HG03571 (cell line): ENCODE results near the gene QRFP.

Experiments used
- ATAC-seq: cut with Tn5 transposase; IDR thresholded peaks from one replicate; pipeline ENCODE4 v1.9.1; 2021; ENCODE audit not compliant: unreplicated experiment

The QRFP gene

GRCh38 chr9:130905125-130905901 is 8.7 kb upstream of the QRFP start:
- ATAC-seq: no peak

DNA sequence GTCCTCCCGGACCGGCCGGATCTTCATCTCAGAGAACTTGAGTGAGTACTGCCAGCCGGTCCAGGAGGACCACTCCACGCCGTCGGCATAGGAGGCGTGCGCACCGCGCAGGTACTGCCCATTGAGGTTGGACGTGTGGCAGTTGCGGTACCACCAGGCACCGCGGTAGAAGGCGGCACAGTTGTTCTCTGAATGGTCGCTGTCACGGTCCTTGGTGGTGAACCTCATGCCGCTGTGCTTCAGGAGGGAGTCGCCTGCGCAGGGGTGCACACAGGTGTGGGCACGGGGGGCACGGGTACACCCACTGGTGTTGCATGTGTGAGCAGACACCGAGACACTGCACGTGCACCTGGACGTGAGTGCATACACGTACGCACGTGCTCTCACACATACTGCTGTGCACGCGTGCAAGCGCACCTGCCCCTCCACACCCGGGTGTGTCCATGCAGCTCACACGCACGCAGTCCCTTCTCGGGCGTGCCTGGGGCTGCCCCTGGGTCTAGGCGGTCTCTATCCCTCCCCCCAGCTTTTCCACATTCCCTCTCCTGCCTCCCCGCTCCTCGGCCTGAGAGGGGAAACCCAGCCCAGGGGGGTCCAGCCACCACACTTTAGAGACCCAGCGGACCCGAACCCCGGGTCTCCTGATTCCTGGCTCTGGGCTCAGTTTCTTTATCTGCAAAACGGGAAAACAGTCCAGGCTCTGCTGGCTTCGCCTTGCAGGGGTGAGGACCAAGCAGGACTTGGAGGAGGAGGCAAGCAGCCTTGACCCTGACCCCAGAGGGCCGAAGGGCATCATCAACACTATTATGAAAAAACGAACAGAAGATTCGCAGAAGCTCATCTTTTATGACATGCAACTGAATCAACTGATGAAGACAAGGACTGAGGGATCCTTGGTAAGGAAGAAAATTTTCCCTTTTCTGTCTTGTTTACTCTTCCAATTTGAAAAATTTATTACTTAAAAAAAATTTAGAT is 7.7 kb upstream of the QRFP start:
- ATAC-seq: no peak

GRCh38 chr9:130903194-130904069 is 6.8 kb upstream of the QRFP start:
- no peak for ATAC-seq

DNA sequence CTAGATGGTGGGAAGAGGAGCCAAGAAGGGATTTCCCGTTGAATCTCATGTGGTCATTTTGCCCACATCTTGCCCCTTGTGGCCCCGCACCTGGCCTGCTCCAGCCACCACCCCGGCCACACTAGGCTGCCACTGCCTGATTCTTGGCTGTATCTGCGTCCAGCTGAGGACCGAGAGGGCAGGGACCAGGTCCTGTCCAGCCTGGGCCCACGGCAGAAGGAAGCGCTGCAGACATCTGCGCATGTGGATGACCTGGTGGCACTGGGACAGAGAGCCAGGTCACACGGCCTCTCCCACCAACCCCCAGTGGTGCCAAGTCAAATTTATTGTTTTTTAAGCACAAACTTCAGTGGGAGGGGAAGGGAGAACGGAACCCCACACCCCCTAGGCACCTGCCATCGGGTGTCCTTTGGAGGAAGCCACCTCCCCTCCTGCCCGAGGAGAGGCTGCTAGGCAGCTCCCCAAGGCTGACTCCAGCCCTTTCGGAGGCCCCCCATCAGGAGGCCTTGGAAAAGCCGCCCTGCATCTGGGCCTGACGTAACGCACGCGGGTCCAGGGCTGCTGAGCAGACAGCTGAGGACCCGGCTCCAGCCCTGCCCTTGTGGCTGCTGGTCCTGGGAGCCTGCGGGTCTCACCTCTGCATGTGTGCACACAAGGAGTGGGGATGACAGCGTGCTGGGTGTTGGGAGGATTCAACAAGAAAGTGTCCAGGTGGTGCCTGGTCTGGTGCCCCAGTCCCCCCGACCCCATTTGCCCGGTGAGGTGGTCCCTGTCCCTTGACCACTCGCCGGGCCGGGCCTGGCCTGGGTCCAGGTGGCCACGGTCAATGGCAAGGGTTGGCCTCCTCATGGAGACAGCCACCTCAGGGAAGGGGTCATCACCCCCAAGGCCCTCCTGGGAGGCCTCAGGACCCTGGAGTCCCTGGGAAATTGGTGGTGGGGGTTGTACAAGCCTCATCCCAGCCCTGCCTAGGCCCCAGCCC is 5.9 kb upstream of the QRFP start:
- ATAC-seq: no peak

GRCh38 chr9:130901498-130902203 is 5.0 kb upstream of the QRFP start:
- ATAC-seq: no peak

- no peak for ATAC-seq
These were observed 4.3 kb upstream of the QRFP start for GRCh38 chr9:130900701-130901497.

GRCh38 chr9:130899051-130899748 is 2.6 kb upstream of the QRFP start:
- ATAC-seq: no peak

GRCh38 chr9:130898552-130898852 is 1.9 kb upstream of the QRFP start:
- ATAC-seq: no peak

DNA sequence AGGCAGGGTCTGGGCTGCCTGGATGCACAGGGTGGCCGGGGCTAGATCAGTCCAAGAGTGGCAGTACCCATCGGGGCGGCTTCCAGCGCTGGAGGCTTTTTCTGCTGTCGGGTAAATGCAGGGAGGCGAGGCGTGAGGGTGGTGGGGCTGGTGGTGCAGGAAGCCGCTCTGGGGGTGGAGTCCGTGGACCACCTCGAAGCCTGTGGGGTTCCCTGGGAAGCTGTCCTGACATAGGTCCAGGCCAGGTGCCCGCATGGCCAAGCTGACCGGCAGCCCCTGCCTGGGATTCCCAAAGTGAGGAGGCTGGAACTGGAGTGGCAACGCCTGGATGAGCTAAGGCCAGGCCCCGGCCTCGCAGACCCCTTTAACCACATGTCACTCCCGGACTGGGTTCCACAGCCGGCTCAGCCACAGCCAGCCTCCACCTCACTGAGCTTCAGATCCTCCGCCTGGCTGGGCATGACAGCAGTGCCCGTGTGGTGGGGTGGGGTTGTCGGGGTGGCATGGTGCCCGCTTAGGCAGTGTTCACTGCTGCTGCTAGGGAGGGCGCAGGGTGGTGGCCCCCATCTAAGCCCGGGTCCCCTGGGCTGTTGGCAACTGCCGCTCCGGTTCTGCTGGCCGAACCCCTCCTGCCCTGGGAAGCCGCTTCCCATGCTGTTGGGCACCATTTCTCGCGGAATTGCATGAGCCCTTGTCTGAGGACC is 1.4 kb upstream of the QRFP start:
- ATAC-seq: no peak

DNA sequence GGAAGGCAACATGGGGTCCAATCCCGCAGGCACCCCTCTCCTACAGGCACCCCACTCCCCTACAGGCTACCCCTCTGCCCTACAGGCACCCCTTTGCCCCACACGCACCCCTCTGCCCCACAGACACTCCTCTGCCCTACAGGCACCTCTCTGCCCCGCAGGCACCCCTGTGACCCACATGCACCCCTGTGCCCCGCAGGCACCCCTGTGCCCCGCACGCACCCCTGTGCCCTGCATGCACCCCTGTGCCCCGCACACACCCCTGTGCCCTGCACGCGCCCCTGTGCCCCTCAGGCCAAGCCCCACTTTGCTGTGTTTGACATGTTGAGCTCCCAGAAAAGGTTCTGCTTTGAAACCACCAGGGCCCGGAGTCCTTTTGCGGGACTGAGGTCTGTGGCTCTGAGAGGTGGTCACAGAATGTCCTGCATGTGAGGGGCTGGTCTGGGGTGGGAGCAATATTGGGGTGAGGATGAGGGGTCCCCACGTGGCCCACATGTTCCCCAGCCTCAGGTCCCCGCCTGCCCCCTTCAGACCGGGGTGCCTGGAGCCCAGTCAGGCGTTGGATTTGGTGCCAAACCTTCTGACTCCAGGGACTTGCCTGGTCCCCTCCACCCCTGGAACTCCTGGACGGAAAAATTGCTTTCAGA is 616 bp upstream of the QRFP start:
- no peak for ATAC-seq

DNA sequence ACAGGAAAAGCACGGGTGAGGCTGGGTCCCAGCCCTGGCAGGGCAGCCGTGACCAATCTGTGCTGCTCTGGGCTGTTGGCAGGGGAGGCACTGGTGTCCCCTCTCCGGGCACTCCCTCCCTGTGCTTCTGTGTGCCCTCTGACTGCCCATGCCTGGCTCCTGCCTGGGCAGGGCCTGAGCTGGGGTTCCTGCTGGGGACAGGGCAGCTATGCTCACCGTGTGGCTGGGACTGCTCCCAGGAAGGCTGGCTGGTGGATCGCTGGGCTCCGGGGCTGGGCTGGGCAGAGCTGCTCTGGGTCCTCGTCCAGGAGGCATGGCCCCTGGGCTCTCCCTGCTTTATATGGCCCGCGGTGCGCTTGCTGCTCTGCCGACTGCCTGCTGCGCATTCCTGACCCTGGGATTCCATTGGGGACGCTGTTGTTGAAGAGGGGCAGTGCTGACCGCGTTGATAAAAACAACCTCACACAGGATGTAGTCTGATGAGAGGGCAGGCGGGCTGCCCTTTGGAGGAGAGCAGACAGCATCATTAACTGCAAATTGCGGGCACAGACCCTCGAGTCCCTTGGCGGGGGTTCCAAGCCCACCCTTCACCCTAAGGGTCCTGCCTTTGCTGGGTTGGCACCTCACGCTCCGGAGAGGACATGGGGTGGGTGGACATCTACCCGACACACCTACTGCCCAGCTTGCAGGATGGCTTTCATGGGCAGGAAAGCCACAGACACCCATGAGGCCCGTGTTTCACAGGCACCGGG is 955 bp downstream of the QRFP start:
- ATAC-seq: no peak

DNA sequence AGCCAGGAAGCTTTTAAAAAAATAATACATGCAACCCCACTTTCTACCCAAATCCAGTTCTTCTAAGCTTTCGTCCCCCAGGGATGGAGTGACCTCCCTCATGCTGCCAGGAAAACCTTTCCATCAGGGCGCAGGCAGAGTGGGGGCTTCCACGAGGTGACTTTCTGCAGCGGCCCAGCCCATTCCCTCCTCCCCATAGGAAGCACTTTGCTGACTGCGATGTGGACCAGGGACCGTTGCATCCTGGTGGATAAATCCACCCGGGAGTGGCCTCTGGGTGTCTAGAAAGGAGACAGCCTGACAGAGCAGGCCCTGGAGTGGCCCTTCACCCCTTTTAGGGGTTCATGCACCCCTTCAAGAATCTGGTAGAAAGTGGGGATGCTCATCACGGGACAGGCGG is 1.6 kb downstream of the QRFP start:
- no peak for ATAC-seq

DNA sequence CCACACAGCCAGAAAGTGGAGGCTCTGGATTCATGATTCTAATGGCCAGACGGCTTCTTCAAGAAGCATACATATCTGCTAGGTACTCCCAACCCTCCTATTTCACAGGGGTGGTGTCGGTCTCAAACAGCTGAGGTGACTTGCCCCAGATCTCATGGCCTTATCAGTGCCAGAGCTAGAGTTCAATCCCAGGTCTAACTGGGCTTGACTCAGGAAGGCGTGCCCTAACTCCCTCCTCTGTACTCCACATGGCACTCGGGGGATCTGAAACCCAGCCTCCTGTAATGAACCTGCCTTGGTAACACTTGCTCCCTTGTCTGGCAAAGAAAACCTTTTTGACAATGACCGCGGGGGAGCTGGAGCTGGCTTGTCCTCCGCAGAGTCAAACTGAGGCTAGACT is 2.1 kb downstream of the QRFP start:
- ATAC-seq: no peak

DNA sequence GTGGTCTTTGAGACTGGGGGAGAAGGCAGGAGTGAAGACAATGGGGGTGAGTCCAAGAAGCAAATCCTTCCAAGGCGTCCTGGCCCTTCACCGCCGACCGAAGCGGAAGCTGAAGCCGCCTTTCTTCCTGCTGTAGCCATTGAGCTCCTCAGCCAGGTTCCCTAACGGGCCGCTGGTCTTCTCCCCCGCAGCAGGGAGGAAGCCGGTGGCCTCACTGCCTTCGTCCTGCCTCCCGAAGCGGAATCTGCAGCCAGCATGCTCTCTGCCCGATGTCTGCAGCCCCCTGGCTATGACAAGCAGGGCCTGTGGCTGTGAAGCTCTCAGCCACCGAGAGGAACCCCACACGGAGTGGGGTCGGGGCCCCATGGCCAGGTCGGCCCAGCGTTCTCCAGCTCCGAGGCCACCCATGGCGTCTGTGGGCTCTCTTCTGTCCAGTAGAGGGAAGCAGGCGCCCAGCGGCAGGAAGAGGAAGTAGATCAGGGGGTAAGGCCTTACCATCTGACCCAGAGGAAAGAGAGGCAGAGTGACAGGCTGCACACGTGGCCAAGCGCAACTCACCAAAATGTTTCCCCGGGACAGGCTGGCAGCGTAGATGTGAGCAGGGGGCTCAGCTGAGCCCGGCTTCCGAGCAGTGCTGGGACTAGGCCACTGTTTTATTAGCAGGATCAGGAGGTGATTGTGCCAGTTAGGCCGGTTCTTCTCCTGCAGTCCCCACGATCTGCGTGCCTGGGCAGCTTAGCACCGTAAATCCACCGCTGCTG is 3.1 kb downstream of the QRFP start:
- ATAC-seq: no peak

- no peak for ATAC-seq
These were observed 3.9 kb downstream of the QRFP start for GRCh38 chr9:130892477-130893304.
